ENCODE measurements around the gene GALNT2. TPM values are rescaled to one million over a fixed set of nuclear protein-coding genes. Genes with fewer than 3 reads are reported as not detected.

The GALNT2 gene
- polyA plus RNA-seq, 10 donors = 59.2 to 77.0 (median 69.3) TPM

DNA sequence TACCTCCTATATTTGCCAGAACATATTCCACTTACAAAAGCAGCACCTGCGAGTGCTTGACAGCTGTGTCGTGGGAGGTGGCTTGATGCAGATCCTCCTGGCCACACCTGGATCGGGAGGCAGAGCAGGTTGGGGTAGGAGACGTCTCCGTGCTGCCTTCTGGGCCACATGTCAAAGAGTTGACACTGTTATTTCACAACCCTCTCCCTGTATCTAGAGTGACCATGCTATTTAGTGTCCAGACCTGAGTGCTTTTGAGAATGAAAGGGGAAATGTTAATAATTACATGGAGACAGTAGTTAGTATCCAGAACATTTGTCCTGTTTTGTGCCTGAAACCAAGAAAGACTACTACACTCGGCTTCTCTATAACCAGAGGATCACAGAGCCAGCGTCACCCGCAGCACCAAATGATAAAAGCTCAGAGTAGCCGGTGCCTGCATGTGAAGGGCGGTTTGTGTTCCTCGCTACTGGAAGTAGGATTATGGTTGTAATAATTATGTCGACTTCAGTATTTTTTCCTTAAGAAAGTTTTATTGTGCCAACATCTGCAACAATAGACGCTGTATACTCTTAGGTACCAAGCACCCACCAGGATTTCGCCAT lies 77.1 kb downstream of the GALNT2 start:
- DNase-seq = no peak

DNA sequence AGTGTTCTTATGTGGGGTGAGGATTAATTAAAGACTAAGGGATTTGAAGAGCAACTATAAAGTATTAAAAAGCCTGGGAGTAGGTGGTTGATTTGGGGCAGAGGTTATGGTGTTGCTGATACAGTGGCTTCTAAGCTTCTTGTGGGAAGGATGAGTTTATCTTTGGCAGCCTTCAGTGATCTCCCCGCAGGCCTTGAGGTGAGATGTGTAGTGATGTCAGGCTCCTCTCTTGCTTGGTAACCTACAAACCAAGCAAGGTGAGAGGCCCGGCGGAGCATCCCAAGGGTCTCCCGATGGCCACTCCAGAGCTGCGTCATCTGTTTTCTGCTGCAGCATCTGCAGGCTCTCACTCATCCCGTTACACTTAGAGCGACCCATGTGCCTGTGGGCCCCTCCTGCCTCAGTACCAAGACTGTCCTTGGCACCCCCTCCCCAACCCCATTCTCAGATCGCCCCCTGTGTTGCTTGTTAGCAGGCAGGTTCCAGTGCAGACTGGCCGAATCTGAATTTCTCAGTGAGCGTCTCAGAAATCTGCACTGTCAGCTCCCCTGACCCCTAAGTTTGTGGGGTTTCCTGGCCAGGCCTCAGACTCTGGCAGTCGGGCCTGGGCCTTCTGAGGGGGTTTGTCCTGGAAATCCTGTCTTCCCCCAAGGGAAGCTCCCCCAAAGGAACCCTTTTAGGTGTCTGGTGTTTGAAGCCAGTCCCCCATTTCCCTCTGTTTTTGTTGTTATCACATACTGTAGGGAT lies 77.9 kb downstream of the GALNT2 start:
- DNase-seq = no peak

DNA sequence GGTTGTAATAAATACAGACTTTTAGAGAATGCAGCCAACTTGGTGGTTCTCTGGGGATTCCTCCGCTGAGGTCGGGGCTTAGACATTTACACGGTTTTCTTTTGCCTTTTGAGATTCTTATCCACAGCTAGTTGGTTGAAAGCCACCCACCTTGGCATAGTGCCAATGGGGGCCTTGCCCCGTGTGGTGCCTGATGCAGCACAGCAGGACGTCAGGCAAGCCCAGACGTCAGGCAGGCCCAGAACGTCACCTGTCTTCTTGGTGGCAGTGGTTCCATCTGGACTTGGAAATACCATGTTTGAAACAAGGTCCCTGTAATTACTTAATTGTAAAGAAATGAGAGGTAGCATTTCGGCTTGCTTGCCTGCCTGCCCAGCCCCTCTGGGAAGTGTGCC lies 78.5 kb downstream of the GALNT2 start:
- DNase-seq = peak in 1 of 3 donors; percentile 39

DNA sequence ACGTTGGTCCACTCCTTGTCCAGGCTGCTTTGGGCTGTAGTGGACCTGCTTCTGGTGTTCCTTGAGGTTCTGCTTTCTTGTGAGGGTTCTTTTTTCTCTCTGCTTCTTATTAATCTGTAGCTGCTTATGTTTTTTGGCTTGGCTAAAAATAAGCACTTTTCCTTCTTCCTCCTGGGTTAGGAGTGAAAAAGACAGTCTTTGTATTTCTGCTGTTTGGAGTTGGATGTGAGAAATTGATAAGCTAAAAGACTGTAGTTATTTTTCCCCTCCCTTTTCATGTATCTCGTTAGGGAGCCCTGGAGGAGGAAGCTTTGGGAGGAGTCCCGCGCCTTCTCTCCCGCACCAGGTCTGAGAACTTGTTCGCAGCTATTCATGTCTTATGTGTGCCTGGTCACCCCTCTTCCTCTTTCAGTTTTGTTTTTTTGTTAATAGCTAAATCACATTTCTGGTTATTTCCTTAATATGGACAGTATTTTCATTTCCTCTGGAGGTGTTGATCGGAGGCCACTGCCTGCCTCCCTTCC lies 79.0 kb downstream of the GALNT2 start:
- DNase-seq = no peak

DNA sequence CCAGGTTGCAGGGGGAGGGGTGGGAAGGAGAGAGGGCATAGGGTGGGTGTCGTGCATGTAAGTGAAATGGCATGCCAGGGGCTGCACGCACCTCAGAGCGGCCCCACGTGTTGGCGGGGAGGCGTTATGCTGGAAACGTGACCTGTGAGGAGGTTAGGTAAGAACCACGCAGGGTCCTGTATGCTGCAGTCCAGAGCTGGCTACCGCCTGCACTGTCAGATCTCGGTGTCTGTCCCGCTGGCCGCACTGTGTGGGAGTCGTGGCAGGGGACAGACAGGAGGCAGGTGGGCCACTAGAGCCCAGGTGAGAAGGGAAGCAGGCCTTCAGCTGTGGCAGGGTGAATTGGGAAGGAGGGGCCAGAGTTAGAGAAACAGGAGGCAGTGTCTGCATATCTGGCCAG lies 79.7 kb downstream of the GALNT2 start:
- no peak for DNase-seq

DNA sequence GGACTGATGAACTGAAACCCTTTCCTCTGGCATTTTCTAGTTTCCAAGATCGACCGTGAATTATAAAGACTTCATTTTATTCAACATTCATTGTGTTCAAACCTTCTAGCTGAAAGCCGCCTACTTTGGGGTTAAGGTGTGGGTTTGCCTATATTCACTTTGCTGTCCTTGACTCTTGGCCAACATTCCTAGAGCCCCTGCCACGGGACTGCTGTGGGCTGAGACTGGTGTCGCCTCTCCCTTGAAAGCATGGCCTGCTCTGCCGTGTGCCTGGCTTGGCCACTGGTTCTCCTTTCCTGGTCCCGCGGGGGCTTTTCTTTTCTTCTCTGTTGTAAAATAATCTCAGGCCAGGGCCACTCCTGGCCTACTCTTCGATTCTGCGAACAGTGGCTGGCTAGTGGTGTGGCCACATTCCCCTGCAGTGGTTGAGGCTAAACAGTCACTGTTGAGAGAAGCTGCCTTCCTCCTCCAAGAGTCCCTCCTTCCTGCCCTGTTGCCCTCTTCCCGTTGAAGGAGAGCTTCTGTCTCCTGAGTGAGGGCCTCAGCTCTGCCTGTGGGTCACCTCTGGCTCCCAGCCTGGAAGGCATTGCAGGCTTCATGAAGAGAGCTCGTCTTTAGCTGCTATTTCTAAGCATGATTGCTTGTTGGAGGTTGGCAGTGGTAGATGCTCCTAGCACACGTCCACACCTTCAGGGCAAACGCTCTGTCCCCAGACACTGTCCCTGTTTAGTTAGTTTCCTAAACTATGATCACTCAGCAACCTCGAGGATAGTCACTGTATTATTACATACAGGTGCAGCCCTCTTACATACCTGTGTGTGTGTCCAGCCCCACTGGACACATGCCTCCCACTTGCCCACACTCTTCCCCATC lies 80.5 kb downstream of the GALNT2 start:
- DNase-seq = no peak

DNA sequence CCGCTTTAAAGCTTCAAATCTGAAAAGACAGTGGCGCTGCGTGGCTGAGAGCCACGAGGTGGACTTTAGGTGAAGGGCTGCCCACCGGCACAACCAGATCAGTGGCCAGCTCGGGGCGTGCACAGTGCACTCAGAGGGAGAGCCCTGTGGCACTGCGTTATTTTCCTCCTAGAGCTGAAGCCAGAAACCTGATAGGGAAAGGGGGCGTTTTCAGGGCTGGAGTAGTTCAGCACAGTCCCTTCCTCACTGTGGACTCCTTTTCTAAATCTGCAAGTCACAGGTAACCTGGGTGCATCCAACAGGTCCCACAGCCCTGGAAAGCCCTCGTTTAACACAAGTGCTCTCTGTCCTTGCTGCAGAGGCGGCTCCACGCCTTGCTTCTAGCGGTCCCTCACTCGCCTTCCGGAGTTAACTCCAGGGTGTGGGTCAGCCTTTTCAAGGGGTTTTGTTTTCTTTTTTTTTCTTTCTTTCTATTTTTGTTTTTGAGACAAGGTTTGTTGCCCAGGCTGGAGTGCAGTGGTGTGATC lies 81.2 kb downstream of the GALNT2 start:
- no peak for DNase-seq

DNA sequence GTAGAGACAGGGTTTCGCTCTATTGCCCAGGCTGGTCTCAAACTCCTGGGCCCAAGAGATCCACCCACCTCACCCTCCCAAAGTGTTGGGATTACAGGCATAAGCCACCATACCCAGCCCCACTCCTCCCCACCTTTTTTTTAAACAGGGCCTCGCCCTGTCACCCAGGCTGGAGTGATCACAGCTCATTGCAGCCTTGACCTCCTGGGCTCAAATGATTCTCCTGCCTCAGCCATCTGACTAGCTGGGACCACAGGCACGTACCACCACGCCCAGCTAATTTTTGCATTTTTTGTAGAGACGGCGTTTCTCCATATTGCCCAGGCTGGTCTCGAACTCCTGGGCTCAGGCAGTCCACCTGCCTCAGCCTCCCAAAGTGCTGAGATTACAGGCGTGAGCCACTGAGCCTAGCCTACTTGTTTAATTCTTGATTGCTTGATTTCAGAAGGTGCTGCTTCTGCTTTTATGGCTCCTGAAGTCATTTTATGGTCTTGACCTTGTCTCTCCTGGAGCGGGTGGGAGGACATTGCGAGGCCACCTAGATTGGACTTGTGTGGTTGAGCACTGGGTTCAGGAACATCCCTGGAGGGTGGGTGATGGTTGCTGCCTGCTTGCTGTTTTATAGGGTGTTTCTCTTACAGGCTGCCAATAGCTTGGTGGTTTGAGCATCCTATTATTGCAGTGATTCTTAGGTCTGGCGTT lies 81.9 kb downstream of the GALNT2 start:
- no peak for DNase-seq

DNA sequence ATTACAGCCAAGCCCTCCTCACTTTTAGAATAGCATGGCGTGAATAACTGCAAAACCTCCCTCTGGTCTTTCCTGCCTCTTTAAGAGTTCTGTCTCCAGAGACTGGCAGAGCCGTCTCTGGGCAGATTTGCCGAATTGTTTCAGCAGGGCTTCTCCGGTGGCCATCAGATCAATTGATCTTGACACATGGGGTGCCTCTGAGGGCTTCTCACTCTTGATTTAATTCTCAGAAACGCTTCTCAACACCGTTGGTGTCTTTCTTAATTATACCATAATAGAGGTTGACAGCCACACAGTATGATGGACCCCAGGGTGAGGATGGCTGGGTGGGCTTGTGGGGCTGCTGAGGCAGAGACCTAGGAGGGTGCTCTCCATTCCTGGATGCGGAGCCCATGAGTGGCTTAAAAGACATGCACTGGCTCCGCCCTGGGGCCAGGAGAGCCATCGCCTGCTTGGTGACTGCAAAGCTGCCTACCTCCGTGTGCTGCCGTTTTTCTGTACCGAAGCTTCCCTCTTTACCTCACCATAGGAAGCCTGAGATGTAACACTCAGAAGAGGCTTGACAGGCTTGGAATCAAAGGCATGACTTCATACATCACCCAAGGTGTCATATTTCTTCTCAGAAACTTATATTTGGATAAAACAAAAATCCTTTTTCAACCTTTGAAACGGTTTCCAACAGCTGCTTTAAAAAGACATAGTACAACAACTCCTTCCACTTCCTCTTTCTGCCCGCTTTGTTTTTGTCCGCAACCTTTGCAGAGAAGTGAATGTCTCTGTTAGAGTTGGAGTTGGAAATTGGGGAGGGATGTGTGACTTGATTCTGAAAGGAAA lies 82.9 kb downstream of the GALNT2 start:
- no peak for DNase-seq

DNA sequence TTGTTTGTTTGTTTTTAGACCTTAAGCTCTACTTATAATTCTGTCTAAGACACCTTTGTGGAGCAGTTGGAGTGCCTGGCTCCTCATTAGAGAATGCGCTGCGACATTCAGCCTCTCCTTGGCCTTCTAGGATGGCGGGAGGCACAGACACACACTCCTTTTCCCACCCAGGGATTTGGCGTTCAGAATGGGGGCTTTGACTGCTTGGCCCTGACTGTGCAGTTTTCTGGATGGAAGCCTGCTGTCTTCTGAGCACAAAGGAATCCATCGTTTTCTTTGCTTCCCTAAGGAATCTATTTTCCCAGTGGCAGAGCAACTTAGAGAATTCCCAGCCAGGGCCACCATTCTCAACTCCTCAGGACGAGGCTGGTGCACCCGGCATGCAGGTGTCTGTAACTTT lies 83.6 kb downstream of the GALNT2 start:
- DNase-seq = no peak

DNA sequence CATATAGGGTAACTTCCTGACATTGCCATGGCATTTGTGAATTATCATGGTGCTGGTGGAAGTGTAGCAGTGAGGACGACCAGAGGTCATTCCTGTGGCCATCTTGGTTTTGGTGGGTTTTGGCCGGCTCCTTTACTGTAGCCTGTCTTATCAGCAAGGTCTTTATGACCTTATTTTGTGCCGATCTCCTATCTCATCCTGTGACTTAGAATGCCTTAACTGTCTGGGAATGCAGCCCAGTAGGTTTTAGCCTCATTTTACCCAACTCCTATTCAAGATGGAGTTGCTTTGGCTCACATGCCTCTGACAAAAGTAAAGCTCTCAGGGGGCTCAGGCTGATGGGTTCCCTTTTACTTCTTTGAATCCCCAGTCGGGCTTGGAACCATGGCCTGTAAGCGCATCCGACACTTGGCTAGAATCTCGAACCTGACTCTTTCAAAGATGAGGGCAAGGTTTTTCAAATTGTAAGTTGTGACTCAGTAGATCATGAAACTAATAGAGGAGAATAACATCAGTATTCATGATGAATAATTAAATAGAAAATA lies 85.0 kb downstream of the GALNT2 start:
- DNase-seq = no peak

DNA sequence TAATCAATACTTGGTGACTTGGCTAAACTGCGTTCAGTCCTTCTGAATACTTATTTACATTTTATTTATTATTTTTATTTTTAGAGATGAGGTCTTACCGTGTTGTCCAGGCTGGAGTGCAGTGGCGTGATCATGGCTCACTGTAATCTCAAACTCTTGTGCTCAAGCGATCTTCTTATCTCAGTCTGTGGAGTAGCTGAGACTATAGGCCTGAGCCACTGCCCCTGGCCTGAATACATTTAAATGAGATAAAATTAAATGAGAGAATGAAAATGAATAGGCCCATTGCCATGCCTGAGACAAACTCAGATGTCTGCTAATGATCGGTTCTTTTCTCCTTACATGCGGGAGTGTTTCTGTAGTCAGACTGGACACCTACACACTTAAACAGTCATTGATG lies 86.0 kb downstream of the GALNT2 start:
- DNase-seq = no peak

DNA sequence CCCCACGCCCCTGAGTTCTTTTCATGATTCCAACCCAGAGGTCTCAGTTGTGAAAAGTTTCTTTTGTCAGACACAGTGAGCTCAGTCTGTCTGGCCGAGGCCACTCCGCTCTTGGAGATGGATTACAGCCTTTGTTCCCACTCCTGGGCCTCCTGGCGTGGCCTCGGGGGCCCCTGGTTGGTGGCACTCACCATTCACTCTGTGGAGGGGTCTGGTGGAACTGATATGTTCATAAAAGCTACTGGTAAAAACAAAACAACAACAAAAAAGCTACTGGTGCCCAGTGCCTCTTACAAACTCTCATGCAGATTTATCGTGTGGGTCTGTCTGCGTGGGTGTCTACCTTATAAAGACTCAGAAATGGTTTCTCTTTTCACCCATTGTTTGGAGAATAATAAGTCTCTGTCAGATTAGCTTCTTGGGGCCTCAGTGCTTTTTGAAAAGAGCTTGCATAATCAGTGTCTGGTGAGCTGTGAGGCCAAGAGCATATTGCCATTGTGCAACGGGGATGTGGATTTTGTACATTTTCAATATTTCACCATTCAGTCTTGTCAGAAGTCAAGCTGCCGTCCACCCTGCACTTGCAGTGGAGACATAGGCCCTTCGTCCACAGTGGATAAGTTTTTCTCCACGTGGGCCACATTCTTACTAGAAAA lies 86.7 kb downstream of the GALNT2 start:
- DNase-seq = no peak

DNA sequence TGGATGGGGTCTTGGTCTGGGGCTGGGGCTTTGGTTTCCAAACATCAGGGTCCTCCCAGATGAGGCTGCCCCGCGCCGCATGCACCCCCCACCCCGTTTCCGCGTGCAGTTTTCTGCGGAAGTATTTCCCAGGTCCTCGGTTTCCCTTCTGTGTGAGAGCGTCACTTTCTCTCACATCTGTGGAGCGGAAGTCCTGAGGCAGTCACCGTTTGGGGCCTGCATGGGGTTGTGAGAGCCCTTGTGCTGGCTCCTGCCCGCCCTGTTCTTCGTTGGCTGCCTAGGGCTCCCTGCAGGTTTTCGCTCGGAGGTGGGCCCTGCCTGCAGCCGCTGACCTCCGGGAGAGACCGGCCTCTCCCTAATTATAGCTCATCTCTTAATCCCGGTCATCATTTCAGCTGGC lies 88.0 kb downstream of the GALNT2 start:
- DNase-seq = no peak

DNA sequence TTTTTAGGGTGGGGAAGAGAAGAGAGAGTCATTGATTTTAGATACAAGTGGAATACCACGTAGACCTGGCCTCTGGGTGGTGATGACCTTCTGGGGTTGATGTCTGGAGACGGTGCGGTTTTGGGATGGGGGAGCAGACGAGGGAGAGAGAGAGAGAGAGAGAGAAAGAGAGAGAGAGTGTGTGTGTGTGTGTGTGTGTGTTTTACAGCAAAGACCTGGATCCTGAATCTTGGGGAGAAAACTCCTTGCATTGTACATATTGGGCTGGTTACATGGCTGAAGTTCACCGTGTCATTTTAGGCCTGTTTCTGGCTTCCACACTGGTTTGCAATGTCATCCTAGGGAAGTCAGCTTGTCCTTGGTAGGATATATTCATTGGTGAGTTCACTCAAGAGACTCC lies 89.0 kb downstream of the GALNT2 start:
- DNase-seq = no peak

DNA sequence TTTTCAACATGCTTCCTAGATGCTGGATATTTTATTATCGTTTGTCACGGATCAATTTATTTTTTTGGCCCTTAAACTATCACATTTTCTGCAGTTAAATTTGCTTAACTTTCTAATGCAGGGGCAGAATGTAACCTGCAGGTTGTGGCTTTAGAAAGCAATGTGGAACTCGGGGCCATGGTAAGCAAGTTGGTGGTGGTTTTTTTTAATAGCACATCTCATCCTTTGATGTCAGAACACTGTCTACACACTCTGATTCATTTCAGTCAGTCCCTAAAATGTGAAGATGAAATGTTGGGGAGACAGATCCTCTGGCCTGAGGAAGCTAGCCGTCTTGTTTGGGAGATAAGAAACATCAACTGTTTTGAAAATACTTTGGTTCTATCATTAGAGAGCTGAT lies 89.5 kb downstream of the GALNT2 start:
- no peak for DNase-seq

DNA sequence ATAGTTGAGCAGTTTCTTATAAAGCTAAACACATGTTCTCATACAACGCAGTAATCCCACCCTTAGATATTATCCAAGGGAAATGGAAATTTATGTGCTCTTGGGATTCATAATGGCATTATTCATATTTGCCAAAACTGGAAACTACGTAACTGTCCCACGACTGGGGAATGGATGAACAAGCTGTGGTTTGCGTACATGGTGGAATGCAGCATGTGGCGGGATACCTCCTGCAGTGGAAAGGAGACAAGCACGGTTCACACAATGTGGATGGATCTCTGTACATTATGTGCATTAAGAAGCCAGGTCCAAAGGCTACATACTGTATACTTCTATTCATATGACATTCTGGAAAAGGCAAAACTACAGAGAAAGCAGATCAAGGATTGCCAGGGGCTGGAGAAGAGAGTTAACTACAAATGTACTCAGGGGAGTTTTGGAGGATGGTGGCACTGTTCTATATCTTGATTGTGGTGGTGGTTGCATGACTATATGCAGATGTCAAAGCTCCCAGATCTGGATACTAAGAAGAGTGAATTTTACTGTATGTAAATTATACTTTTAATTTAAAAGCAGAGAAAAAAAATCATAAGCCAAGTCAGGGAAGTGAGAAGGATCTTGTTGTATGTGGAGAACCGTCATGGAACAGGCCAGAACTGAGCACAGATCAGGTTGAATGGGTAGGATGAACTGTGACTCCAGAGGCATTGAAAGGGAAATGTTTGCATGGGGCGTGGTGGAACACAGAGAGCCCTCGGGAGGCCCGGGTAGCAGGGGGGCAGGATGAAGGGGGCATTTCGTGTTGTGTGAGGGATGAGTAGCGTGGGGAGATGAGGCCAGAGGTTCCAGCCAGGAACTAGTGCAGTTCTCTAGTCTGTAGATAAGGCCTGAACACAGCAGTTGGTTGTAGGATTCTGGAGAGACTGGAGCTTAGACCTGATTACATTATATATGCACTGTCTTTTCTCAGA lies 90.7 kb downstream of the GALNT2 start:
- DNase-seq = no peak

DNA sequence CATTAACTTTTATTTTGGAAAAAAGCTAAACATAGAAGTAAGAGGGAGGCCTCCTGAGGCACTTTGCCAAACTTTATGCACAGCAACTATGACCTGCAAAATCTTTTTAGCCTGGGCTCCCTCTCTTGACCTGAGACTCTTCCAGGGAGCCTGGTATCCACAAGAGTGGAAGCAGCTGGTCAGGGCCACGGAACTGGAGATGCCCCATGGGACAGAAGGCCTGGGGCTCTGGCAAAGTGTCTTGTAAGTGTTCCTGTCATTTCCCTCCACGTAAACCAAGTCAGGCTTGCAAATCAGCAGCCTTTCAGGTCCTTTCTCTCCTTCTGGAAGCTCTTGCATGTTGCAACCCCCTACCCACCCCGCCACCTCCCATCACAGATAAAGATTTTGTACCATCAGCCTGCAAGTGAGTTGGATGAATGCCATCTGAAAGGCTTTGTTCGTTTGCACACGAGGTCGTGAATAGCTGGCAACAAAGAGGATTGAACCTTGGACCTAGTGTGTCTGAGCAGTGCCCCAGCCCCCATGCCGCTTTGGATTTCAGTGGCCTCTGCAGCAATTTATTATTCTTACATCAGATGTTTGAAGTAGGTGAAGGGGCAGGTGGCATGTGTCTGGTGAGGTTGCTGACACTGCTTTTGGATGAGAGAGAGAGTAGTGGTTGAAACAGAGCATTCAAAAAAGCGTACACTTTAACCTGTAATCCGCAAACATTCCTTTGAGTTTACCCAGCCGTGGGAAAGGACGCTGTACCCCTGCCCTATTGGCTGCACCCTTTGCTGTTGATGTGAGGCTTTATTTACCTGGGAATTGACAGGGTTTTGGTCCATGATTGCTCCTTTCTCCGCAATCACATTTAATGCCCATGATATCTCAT lies 91.6 kb downstream of the GALNT2 start:
- DNase-seq = no peak
